Measurements from ENCODE around the gene SKIDA1. TPM values are rescaled to one million over a fixed set of nuclear protein-coding genes. Genes with fewer than 3 reads are reported as not detected.

The SKIDA1 gene
- total RNA-seq, 4 donors from 2014 or later, result 0.39 to 5.2 (median 2.3) TPM

DNA sequence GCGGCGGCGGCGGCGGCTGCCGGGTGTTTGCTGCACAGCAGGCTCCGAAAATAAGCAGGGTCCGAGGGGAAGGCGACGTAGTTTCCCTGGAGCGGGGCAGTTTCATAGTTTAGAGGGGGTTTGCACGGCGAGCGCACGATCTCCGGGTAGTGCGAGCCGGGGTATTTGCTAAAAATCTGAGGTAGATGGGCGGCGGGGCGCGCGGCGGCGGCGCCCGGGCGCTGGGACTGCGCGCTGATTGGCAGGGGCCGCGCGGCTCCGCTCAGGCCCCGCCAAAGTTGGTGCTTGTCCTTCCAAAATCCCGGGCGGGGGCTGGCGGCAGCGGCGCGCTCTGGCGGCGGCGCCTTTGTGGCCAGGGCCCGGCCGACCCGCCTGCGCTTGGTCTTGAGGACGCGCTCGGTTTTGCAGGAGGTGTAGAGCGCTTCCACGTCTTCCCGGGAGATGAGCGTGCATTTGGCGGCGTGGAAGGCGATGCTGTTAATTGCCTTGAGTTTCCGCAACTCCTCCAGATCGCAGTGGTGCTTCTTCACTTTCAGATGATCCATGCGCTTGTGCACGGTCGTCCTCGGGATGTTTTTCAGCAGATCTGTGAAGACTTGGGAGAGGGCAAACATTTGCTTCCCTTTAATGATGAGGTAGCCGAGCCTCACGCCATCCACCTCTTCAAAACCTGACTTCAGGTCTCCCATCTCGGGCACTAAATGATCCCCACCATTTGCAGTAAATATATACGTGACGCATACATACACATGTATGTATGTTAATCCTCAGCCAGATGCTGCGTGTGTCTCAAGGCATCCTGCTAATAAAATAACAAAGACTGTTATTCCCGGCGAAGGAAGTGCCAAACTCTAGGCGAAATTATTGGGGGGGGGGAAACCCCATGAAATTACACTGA lies 8.1 kb downstream of the SKIDA1 start:
- WGBS, 2 donors, result 1 to 2% methylated on average over 38 to 48 of the region's 73 CpGs
- no peak for DNase-seq (ENCODE audit: low spot score in 2 of 2)
- peaks cover 0 to 14% of the 10 kb centered on the region in 2 donors for H3K27me3 ChIP-seq
- H3K4me3 ChIP-seq, result peak overlapping the region; percentile 44 to 76 (median 51)
- no peaks in the 10 kb centered on the region for H3K9me3 ChIP-seq
- H3K36me3 ChIP-seq, result no peaks in the 10 kb centered on the region
- H3K4me1 ChIP-seq, result peaks cover 0 to 61% (median 2%) of the 10 kb centered on the region in 4 donors
- peak overlapping the region; percentile 74 to 99 (median 84) for H3K27ac ChIP-seq
- peak in 1 of 2 donors; percentile 29 for TF ChIP-seq EP300 (IDR thresholded peaks at IDR 0.05)
- TF ChIP-seq, protein P1, sequence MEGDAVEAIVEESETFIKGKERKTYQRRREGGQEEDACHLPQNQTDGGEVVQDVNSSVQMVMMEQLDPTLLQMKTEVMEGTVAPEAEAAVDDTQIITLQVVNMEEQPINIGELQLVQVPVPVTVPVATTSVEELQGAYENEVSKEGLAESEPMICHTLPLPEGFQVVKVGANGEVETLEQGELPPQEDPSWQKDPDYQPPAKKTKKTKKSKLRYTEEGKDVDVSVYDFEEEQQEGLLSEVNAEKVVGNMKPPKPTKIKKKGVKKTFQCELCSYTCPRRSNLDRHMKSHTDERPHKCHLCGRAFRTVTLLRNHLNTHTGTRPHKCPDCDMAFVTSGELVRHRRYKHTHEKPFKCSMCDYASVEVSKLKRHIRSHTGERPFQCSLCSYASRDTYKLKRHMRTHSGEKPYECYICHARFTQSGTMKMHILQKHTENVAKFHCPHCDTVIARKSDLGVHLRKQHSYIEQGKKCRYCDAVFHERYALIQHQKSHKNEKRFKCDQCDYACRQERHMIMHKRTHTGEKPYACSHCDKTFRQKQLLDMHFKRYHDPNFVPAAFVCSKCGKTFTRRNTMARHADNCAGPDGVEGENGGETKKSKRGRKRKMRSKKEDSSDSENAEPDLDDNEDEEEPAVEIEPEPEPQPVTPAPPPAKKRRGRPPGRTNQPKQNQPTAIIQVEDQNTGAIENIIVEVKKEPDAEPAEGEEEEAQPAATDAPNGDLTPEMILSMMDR (IDR thresholded peaks at IDR 0.05), result no peak

- no peak for TF ChIP-seq POLR2A (IDR thresholded peaks at IDR 0.05)
- peak in 1 of 2 donors; percentile 33 for TF ChIP-seq EP300 (IDR thresholded peaks at IDR 0.05)
- TF ChIP-seq, protein P1 (IDR thresholded peaks at IDR 0.05), result no peak
- Histone ChIP-seq H3K4me3 (peak overlapping the region; percentile 49 to 76 (median 56)), H3K36me3 (no peaks in the 10 kb centered on the region), H3K4me1 (peaks cover 0 to 57% (median 2%) of the 10 kb centered on the region in 4 donors), H3K27me3 (peaks cover 0 to 14% of the 10 kb centered on the region in 2 donors), H3K9me3 (no peaks in the 10 kb centered on the region), H3K27ac (peak overlapping the region; percentile 29 to 99 (median 84))
- DNase-seq (ENCODE audit: low spot score in 2 of 2), result no peak
- WGBS, 2 donors, result 0% methylated on average over 23 to 27 of the region's 86 CpGs
These were observed 9.0 kb downstream of the SKIDA1 start for GRCh38 chr10:21516242-21517131.

- DNase-seq (ENCODE audit: low spot score in 2 of 2), result no peak
- Histone ChIP-seq H3K9me3 (no peaks in the 10 kb centered on the region), H3K27me3 (peaks cover 0 to 18% of the 10 kb centered on the region in 2 donors), H3K4me3 (peak overlapping the region; percentile 49 to 76 (median 56)), H3K36me3 (no peaks in the 10 kb centered on the region), H3K27ac (peak overlapping the region; percentile 29 to 94 (median 82)), H3K4me1 (peaks cover 0 to 57% (median 2%) of the 10 kb centered on the region in 4 donors)
- TF ChIP-seq, protein P1 (IDR thresholded peaks at IDR 0.05), result no peak
- TF ChIP-seq POLR2A (IDR thresholded peaks at IDR 0.05) (no peak), EP300 (IDR thresholded peaks at IDR 0.05) (no peak)
- WGBS, 2 donors, result 42 to 50% methylated on average over 15 of the region's 15 CpGs
These were observed 9.9 kb downstream of the SKIDA1 start for GRCh38 chr10:21515361-21516241.

- Histone ChIP-seq H3K27ac (peak overlapping the region in 2 of 4 donors; percentile 89 to 94), H3K4me3 (peak overlapping the region in 2 of 4 donors; percentile 5 to 76), H3K4me1 (peaks cover 0 to 54% (median 4%) of the 10 kb centered on the region in 4 donors), H3K27me3 (peaks cover 0 to 21% of the 10 kb centered on the region in 2 donors), H3K36me3 (no peaks in the 10 kb centered on the region), H3K9me3 (no peaks in the 10 kb centered on the region)
- WGBS, 2 donors, result 51 to 53% methylated on average over 10 of the region's 10 CpGs
- TF ChIP-seq, protein P1 (IDR thresholded peaks at IDR 0.05), result no peak
- no peak for TF ChIP-seq POLR2A (IDR thresholded peaks at IDR 0.05)
- TF ChIP-seq EP300 (IDR thresholded peaks at IDR 0.05), result no peak
- no peak for DNase-seq (ENCODE audit: low spot score in 2 of 2)
These were observed 10.6 kb downstream of the SKIDA1 start for GRCh38 chr10:21514818-21515351.

All from tibial nerve (tissue), 4 donors.